HL-60 (cell line): ENCODE results near the gene PPP1R9A.

Experiments
- DNase-seq, 2 experiments: peaks; one replicate each; pipeline ENCODE4 v3.0.0-alpha.2; 2010 to 2020; ENCODE audit warnings: low read depth in 1 of 2, low spot score in 1 of 2
- H3K27ac ChIP-seq: fragments of 250-450 bp; sonication (Bioruptor Pico); replicated peaks from 2 replicates; pipeline ENCODE4 v1.5.1; 2020; ENCODE audit warnings: mild to moderate bottlenecking, moderate library complexity
- H3K27me3 ChIP-seq: fragments of 250-450 bp; sonication (Bioruptor Pico); 2 replicates; pipeline ENCODE4 v1.5.1; 2021; ENCODE audit warnings: mild to moderate bottlenecking, moderate library complexity; ENCODE audit not compliant: insufficient read depth, poor library complexity, severe bottlenecking
- H3K4me3 ChIP-seq: replicated peaks from 2 replicates; pipeline ENCODE4 v1.5.1; 2011; ENCODE audit warnings: mild to moderate bottlenecking, control low read depth, low read length; ENCODE audit not compliant: insufficient read depth
- GABPA ChIP-seq: IDR thresholded peaks from 2 replicates; pipeline ENCODE4 v1.6.1; 2012; ENCODE audit warnings: low read depth
- POLR2AphosphoS5 ChIP-seq: IDR thresholded peaks from 2 replicates; pipeline ENCODE4 v1.6.1; 2012; ENCODE audit warnings: low read depth
- SPI1 ChIP-seq: IDR thresholded peaks from 2 replicates; pipeline ENCODE4 v1.6.1; 2012; ENCODE audit warnings: low read depth, mild to moderate bottlenecking, borderline replicate concordance
- TF ChIP-seq, protein P1 (sequence below): IDR thresholded peaks from one replicate; pipeline ENCODE4 v1.5.1; 2011; ENCODE audit warnings: low read length, control low read depth, inconsistent platforms; ENCODE audit not compliant: insufficient read depth
- TF ChIP-seq, protein P2 (sequence below): IDR thresholded peaks from 2 replicates; pipeline ENCODE4 v1.6.1; 2012; ENCODE audit warnings: low read depth; ENCODE audit not compliant: insufficient replicate concordance

Gene PPP1R9A

DNA sequence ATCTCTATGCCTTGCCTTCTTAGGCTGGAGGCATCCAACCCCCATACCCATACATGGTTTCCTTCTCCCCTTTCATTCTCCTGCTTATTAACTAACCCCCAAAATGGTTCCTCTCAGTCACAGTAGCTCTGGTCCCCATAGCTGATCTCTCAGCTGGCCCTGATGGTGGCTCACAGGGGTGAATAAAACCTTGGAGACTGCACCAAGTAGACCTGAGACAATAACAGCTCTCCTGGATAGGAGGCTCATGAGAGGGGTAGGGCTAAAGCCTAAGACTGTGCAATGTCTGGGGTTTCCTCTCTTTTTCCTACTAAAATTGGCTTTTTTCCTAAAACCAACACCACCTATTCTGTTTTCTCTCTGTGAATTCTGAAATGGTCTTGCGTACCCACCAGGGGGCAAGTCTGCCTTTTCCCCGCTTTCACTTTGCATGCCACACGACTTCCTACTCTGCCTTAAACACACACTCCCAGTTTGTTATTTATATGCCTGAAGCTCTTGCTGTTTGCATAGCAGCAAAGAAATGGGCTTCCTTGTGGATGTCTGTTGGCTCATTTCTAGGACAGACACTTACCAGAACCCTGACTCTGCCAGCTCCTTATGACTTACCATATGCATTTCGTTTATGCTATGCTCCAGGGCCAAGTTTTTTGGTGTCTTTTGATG lies 435.4 kb downstream of the PPP1R9A start:
- no peak overlapping the region for H3K27ac ChIP-seq
- H3K4me3 ChIP-seq = no peak overlapping the region
- no peak for DNase-seq
- TF ChIP-seq SPI1 = no peak
- TF ChIP-seq, protein P1, sequence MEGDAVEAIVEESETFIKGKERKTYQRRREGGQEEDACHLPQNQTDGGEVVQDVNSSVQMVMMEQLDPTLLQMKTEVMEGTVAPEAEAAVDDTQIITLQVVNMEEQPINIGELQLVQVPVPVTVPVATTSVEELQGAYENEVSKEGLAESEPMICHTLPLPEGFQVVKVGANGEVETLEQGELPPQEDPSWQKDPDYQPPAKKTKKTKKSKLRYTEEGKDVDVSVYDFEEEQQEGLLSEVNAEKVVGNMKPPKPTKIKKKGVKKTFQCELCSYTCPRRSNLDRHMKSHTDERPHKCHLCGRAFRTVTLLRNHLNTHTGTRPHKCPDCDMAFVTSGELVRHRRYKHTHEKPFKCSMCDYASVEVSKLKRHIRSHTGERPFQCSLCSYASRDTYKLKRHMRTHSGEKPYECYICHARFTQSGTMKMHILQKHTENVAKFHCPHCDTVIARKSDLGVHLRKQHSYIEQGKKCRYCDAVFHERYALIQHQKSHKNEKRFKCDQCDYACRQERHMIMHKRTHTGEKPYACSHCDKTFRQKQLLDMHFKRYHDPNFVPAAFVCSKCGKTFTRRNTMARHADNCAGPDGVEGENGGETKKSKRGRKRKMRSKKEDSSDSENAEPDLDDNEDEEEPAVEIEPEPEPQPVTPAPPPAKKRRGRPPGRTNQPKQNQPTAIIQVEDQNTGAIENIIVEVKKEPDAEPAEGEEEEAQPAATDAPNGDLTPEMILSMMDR = no peak
- no peak for TF ChIP-seq GABPA
- TF ChIP-seq, protein P2, sequence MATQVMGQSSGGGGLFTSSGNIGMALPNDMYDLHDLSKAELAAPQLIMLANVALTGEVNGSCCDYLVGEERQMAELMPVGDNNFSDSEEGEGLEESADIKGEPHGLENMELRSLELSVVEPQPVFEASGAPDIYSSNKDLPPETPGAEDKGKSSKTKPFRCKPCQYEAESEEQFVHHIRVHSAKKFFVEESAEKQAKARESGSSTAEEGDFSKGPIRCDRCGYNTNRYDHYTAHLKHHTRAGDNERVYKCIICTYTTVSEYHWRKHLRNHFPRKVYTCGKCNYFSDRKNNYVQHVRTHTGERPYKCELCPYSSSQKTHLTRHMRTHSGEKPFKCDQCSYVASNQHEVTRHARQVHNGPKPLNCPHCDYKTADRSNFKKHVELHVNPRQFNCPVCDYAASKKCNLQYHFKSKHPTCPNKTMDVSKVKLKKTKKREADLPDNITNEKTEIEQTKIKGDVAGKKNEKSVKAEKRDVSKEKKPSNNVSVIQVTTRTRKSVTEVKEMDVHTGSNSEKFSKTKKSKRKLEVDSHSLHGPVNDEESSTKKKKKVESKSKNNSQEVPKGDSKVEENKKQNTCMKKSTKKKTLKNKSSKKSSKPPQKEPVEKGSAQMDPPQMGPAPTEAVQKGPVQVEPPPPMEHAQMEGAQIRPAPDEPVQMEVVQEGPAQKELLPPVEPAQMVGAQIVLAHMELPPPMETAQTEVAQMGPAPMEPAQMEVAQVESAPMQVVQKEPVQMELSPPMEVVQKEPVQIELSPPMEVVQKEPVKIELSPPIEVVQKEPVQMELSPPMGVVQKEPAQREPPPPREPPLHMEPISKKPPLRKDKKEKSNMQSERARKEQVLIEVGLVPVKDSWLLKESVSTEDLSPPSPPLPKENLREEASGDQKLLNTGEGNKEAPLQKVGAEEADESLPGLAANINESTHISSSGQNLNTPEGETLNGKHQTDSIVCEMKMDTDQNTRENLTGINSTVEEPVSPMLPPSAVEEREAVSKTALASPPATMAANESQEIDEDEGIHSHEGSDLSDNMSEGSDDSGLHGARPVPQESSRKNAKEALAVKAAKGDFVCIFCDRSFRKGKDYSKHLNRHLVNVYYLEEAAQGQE = no peak
- no peak for TF ChIP-seq POLR2AphosphoS5
- H3K27me3 ChIP-seq = no peaks in the 10 kb centered on the region
